GM20000 (cell line): ENCODE results near the gene RHPN2.
"Not testable (repeated sequence)": the region's sequence is repeated elsewhere in the genome, so short reads cannot be mapped to it uniquely, and the experiment has no call there.

Experiments used
- DNase-seq: peaks from one replicate; pipeline ENCODE4 v3.0.0; 2012; ENCODE audit warnings: low spot score
- TF ChIP-seq, protein P1 (sequence below): IDR thresholded peaks from 2 replicates; pipeline ENCODE4 v1.5.1; 2012; ENCODE audit warnings: mild to moderate bottlenecking, control low read depth; ENCODE audit errors: extremely low read depth, missing control alignments

Gene RHPN2

GRCh38 chr19:32997716-32998355 lies 66.9 kb downstream of the RHPN2 start:
- TF ChIP-seq, protein P1, sequence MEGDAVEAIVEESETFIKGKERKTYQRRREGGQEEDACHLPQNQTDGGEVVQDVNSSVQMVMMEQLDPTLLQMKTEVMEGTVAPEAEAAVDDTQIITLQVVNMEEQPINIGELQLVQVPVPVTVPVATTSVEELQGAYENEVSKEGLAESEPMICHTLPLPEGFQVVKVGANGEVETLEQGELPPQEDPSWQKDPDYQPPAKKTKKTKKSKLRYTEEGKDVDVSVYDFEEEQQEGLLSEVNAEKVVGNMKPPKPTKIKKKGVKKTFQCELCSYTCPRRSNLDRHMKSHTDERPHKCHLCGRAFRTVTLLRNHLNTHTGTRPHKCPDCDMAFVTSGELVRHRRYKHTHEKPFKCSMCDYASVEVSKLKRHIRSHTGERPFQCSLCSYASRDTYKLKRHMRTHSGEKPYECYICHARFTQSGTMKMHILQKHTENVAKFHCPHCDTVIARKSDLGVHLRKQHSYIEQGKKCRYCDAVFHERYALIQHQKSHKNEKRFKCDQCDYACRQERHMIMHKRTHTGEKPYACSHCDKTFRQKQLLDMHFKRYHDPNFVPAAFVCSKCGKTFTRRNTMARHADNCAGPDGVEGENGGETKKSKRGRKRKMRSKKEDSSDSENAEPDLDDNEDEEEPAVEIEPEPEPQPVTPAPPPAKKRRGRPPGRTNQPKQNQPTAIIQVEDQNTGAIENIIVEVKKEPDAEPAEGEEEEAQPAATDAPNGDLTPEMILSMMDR = no peak
- no peak for DNase-seq

GRCh38 chr19:32997061-32997464 lies 67.6 kb downstream of the RHPN2 start:
- not testable (repeated sequence) for DNase-seq

- not testable (repeated sequence) for DNase-seq
Observed at GRCh38 chr19:32995966-32996365, 68.7 kb downstream of the RHPN2 start.

GRCh38 chr19:32988724-32989123 lies 76.0 kb downstream of the RHPN2 start:
- TF ChIP-seq, protein P1 = no peak
- DNase-seq = no peak

- DNase-seq = not testable (repeated sequence)
Observed at GRCh38 chr19:32988254-32988653, 76.4 kb downstream of the RHPN2 start.

DNA sequence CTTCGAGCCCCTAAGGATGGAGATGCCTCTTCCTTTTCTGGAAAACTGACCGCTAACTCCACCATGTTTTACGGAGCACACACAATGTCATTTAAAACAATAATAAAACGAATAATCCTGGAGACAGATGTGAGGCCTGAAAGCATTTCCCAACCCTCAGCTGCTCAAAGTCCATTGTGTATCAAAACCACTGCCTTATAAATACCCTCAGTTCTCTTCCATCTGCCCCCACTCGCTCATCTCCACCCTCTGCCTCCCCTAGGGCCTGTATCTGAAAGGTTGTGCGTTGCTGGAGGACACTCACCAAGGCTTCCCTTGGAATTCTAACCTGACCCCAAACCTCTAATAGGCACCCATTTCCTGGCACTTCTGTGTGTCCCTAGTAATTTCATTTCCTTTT lies 82.2 kb downstream of the RHPN2 start:
- DNase-seq = not testable (repeated sequence)

DNA sequence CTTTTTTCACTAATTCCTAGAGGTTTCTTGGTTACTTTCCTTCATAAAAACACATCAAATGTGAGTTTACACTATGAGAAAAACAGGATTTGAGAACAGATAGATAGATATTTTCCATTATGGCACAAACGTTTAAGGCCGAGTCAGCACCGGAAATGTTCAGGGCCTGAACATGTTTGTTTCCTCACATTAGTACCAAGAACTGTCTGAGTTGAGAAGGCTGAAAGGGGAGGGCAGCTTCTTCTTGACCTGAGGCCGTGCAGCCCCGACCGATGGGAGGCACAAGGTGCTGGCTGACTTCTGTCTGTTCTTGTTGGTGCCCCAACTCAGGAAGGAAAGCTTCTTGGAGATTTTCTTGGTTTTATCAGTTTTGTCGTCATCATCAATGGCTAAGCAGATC lies 84.9 kb downstream of the RHPN2 start:
- not testable (repeated sequence) for DNase-seq

DNA sequence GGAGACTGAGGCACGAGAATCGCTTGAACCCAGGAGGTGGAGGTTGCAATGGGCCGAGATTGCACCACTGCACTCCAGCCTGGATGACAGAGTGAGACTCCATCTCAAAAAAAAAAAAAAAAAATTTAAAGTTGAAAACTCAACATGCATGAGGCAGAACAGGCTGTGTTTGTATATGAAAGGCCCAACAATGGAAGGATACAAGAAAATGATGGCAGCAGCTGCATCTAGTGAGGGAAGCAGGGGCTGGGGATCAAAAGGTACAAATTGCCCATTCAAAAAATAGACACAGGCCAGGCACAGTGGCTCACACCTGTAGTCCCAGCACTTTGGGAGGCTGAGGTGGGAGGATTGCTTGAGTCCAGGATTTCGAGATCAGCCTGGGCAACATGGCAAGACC lies 86.9 kb downstream of the RHPN2 start:
- DNase-seq = not testable (repeated sequence)

DNA sequence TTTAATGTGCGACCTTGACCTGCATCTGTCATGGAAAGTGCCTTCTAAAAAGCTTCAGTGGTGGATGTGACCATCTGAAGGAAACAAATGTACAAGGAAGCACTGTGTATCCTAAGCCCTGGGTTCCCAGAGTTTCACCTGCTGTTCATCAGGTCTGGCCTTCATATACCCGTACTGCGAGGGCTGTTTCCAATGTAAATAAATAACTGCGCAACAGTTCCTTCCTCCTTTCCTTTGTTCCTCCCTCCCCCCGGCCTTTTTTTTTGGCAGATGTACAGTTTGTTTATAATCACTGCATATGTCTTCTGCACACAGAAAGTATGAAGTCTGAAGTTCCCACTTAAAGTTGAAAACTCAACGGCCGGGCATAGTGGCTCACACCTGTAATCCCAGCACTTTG lies 87.4 kb downstream of the RHPN2 start:
- TF ChIP-seq, protein P1 = no peak
- DNase-seq = no peak

DNA sequence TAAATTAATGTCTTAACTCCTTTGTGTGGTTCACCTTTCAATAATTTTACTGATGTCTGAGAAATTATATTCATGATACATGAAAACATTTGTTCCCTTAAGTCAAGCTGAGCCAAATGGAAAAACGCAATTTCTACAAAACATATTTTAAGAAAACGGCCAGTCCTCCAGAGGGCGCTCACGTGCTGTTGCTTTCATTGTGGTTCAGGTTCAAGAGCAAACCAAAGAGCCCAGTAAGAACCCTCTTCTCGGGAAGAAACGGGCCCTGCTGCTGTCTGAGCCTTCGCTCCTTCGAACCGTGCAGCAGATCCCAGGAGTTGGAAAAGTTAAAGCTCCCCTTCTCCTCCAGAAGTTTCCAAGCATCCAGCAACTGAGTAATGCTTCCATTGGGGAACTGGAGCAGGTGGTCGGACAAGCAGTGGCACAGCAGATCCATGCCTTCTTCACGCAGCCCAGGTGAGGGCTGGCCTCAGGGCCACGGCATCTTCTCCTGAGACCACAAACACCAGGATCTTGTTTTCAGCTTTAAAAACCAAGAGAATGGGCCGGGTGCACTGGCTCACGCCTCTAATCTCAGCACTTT lies 88.4 kb downstream of the RHPN2 start:
- DNase-seq = peak; percentile 52
- TF ChIP-seq, protein P1 = peak; percentile 47

GRCh38 chr19:32971715-32972540 lies 92.8 kb downstream of the RHPN2 start, which contains the start of the genes CEP89 and FAAP24:
CEP89 (minus strand) TSS chr19:32971958; CDS start chr19:32971874, 84 bp downstream.
FAAP24 (plus strand) TSS chr19:32972242; CDS start chr19:32973197, 955 bp downstream.
- TF ChIP-seq, protein P1 = no peak
- peak; percentile 96 for DNase-seq
